HG03196 (cell line): ENCODE data around the gene COPZ1.

Experiments
- ATAC-seq: cut with Tn5 transposase; IDR thresholded peaks from one replicate; pipeline ENCODE4 v1.9.1; 2021; ENCODE audit not compliant: unreplicated experiment

The COPZ1 gene

DNA sequence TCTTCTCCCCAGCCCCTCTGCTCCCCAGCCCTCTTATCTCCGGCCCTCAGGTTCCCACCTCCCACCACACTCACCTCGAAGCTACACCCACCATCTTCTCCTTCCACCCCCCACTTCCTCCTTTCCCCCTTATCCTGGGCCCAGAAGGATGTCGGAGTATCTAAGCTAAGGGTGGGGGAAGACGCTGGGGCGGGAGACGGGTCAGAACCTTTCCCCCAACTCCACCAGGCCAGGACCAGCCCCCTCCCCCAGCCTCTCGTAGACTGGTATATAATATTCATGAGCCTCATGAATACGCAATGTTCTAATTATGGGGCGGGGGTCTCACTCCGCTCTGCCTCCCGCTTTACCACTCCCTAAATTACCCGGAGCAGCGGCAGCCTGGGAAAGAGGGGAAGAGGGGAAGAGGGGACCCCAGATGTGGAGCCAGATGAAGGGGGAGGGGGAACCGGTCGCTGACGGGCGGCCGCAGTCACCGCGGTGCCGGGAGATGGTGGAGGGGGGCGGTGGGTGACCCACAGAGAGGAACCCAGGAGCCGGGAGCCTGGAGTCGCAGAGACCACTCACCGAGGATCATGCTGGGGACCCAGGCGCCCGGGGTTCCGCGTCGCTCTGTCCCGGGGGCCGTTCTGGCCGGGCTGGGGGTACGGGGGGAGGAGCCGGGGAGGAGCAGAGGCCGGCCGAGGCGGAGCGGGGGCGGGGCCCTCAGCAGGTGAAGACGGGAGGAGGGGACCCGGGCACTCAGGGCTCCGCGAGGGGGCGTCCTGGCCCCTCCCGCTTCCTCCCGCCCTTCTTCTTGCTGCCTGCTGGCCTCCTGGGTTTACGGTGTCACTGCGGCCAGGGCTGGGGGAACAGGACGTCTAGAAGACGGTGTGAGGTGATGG lies 66.0 kb downstream of the COPZ1 start:
- no peak for ATAC-seq

DNA sequence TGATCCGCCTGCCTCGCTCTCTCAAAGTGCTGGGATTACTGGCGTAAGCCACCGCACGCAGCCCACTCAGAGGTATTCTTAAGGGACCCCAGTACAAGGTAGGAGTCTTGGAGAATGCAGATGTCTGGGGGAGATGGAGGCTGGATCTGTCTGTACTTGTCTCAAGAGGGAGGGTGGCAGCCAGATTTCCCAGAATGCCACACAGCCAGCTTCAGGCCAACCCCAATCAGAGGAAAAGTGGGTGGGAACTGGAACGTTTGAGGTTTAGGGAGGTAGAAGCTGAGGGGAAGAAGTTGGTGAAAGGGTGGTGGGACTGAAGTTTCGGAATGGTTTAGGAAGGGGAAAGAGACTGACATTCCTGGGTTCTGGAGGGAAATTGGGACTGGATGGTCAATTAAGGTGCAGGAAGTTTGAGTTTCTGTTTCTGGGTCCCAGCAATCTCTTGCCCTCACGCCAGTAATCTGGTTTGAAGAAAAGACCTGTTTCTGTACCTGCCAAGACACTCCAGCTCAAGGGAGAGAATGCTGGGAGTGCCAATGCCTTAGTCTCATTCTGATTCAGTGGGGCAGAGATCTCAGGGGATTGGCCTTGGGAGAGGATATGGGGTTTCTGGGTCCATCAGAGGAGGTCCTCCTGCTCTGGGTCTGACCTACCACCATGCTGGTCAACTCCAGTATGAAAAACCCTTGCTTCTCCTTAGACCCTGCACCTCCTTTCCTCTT lies 67.7 kb downstream of the COPZ1 start:
- ATAC-seq: no peak

DNA sequence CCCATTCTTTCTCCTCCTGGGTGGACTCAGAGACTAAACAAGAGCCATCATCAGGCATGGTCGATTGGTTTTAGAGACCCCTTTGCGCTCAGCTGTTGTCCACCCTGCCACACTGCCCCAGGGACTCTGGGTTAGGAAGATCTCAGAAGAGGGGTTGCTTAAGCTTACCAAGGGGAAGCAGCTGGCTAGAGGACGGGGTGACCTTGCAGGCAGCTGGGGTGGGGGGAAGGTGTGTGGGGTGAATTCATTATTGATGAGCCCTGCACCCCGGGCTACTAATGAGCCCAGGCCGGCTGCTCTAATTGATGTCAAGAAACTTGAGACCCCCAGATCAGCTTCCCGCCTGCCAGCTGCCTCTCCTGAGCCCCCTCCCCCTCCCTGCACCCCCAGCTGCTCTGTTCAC lies 68.3 kb downstream of the COPZ1 start:
- no peak for ATAC-seq

DNA sequence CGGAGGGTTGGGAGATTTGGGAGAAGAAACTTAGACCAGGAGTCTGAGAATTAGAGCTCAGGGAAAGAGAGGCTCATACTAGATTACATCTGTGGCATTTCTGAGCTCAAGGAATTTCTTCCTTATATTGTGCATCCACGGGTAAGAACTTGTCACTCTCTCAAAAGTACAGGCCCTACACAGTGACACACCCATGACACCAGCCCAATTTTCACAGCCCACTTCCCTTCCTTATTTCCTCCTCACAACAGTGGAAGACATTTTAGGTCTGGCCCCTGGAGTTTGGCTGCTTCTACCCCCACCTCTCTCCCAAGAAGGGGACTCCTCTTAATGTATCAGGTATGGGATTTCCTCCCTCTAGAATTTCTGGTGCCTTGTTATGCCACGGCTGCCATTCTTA lies 68.8 kb downstream of the COPZ1 start:
- ATAC-seq: no peak

DNA sequence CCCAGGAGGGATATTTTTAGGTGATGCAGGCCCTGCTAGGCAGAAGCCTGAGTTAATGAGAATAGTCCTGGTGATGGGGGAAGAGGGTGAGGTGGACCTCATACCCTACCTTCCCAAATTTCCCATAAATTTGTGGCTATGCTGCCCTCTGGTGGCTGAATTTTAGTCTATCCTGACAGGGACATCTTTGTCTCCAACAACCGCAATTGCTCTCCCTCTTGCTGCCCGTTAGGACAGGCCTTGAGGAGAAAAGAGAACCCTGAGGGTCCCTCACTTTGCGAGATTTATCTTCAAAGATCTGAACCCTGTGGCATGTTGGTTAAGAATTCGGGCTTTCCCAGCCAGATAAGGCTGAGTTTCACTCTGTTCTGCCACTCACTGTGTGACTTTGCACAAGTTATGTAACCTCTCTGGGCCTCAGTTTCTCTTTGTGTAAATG lies 69.4 kb downstream of the COPZ1 start:
- no peak for ATAC-seq

DNA sequence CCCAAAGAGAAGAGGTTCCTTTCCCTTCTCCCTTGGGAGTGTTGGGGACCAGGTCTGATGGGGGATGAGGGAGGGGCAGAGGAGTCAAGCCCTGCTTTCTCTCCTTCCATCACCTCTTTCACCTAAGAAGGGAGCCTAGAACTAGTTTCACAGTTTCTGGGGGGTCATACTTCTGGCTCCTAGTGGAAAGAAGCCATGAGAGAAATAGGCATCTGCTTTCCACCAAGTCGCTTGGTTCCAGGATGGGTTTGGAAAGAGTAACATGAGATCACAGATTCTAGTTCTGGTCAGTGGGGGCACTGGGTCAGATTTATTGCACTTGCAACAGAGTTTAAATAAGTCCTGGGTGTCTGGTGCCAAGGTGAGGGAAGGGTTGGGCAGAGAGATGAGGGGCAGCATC lies 70.1 kb downstream of the COPZ1 start:
- ATAC-seq: no peak

DNA sequence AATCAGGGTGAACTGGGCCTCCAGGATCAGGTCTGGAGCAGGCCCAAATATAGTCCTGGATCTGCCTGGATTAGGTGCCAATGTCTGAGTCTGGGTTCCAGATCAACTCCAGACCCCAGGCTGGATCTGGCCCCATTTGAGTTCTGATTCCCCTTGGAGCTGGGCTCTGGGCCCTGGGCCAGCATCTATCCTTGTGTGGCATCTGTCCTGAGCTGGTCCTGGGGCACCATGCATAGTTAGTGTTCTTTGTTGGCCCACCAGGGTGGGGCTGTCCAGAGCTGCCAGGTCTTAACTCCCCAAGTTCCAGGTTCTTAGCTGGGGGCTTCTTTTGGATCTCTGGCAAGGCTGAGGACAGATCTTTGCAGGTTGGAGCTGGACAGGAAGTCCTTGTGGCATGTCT lies 70.6 kb downstream of the COPZ1 start:
- ATAC-seq: no peak

DNA sequence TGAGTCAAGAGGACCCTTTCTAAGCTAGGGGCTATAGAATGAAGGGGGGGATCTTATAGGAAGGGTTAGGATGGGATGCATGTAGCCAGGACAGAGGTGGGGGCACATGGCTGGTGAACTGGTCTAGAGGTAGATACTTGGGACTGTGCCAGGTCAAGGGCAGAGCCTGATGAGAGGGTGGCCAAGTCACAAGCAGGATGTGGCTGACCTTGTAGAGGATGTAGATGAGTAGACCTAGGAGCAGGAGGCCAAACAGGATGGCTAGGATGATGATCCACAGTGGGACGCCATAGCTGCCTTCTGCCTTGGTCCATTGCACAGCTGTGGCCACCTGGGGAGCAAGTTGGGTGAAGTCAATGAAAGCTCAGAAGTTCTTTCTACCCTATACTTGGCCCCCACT lies 72.2 kb downstream of the COPZ1 start:
- ATAC-seq: no peak

DNA sequence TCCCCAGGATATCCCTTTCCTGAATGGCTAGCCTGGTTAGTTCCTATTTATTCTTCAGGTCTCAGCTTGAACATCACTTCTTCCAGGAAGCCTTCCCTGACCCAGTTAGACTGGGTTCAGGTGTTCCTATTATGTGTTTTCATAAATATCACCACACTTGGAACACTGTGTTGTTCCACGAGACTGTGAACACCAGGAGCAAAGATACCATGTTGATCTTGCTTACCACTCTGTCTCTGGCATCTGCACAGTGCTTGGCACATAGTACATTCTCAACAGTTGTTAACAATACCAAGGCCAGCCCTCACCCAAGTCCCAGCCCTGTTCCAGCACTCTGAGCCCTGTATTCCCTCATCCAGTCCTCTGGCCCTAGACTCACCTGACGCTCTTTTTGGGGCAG lies 73.3 kb downstream of the COPZ1 start:
- ATAC-seq: no peak

DNA sequence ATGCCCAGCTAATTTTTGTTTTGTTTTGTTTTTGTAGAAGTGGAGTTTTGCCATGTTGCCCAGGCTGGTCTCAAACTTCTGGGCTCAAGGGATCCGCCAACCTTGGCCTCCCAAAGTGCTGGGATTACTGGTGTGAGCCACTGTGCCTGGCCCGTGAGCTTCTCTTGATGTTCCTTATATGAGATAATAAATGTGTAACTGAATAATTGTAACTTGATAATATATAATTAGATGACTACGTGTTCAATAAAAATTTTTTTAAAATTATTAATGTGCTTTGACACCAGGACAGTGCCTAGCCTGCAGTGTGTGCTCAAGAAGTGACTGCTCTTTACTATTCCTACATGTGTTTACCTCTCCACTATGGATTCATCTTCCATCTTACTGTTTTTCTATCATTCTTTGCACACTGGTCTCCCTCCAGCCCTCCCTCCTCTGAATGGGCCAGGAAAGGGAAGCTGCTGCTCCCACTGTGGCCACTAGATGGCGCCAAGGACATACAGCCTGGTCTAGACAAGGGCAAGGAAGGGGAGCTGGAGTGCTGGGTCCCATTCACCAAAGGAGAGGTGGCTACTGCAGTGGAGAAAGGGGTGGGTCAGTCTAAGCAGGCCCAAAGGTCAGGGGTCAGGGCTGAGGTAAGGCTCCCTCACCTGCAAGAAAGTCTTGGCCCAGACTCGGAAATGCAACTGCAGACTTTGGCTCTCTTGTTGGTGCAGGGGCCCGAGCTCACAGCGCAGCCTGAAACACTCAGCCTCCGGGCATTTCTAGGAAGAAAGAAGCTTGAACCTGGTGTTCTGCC lies 74.3 kb downstream of the COPZ1 start:
- peak; percentile 67 for ATAC-seq

DNA sequence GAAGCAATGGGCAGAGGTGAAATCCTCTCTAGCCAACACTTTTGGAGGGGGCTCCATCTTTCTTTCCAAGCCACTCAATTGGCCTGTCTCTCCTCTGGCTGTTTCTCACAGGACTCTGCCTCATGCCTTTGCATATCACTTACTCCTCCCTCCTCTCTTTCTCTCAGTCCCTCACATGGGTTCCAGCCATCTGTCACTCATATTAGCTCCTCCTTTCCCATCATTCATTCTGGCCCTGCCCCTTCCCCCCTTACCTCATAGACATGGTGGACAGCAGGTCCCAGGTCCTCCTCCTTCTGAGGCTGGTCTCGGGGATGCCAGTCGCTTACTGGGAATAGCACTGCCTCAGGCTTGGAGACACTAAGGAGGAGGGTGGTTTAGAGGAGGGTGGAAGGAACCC lies 76.2 kb downstream of the COPZ1 start:
- ATAC-seq: no peak
